ENCODE results near the gene NNT. TPM values are rescaled to one million over a fixed set of nuclear protein-coding genes. Genes with fewer than 3 reads are reported as not detected.

The NNT gene
- total and polyA plus RNA-seq, 9 of the 15 experiments (the other 6 are each of a cell fraction or from before 2014, with no cell fraction given), result 21.9 to 68.6 (median 42.2) TPM

GRCh38 chr5:43680286-43680685 lies 77.3 kb downstream of the NNT start:
- intact Hi-C loops (cut with micrococcal nuclease) (no loop called here), in situ Hi-C loops (cut with MboI) (no loop called here)
- H3K4me1 ChIP-seq (replicated peaks in 1 of 2; ENCODE audit: control insufficient read depth in 2 of 2, insufficient read depth in 2 of 2, low read length in 2 of 2), result no peaks in the 10 kb centered on the region
- H3K36me3 ChIP-seq (ENCODE audit: control insufficient read depth, insufficient read depth, low read length), result peaks cover 20% of the 10 kb centered on the region; the same call in 2 of the 3 replicates
- 67% methylated on average over 4 of the region's 4 CpGs for WGBS (ENCODE audit: insufficient coverage, low coverage, missing lambda C conversion rate)
- no peaks in the 10 kb centered on the region for H3K27me3 ChIP-seq (ENCODE audit: control insufficient read depth in 2 of 2, insufficient read depth in 2 of 2, low read length in 2 of 2)
- no peak overlapping the region for H3K4me2 ChIP-seq (ENCODE audit: insufficient read depth, low read length)
- POLR2A ChIA-PET, result interaction anchor here (0.7 kb wide), 1 partner anchor 20 kb away, joined by 3 read pairs; no protein-coding TSS in a partner anchor
- H2AFZ ChIP-seq (ENCODE audit: low read depth, low read length), result no peak overlapping the region
- H4K20me1 ChIP-seq (replicated peaks; ENCODE audit: control insufficient read depth, insufficient read depth, low read length), result no peaks in the 10 kb centered on the region
- H3K4me3 ChIP-seq, result no peak overlapping the region
- ATAC-seq, result no peak
- no peak for FAIRE-seq
- H3K79me2 ChIP-seq (ENCODE audit: control insufficient read depth, insufficient read depth, low read length), result no peaks in the 10 kb centered on the region
- no peaks in the 10 kb centered on the region for H3K9me3 ChIP-seq (replicated peaks; ENCODE audit: control insufficient read depth, insufficient read depth, low read depth, low read length)
- TF ChIP-seq ZNF197 (CRISPR knock-in tag; IDR thresholded peaks at IDR 0.05; ENCODE audit: low read depth), result no peak
- no peak for TF ChIP-seq ZBTB43 (CRISPR knock-in tag; IDR thresholded peaks at IDR 0.05)
- TF ChIP-seq ZNF146 (CRISPR knock-in tag; IDR thresholded peaks at IDR 0.05; ENCODE audit: unreplicated experiment), result no peak
- no peak for TF ChIP-seq CREB3L1 (IDR thresholded peaks at IDR 0.05; ENCODE audit: borderline replicate concordance, low read depth)
- no peak for TF ChIP-seq ZNF212 (CRISPR knock-in tag; IDR thresholded peaks at IDR 0.05)
- TF ChIP-seq PHF21A (IDR thresholded peaks at IDR 0.05; ENCODE audit: borderline replicate concordance, low read depth), result no peak
- no peak for TF ChIP-seq BRCA1 (IDR thresholded peaks at IDR 0.05)
- TF ChIP-seq BRCA1 (CRISPR knock-in tag; IDR thresholded peaks at IDR 0.05), result no peak
- TF ChIP-seq SMAD2 (IDR thresholded peaks at IDR 0.05; ENCODE audit: low read depth, low read length), result no peak
- no peak for TF ChIP-seq ZNF224 (CRISPR knock-in tag; IDR thresholded peaks at IDR 0.05)
- no peak for TF ChIP-seq E2F3 (CRISPR knock-in tag; IDR thresholded peaks at IDR 0.05)
- TF ChIP-seq NR0B1 (IDR thresholded peaks at IDR 0.05; ENCODE audit: partially characterized antibody), result no peak
- no peak for TF ChIP-seq RBM17 (IDR thresholded peaks at IDR 0.05; ENCODE audit: borderline replicate concordance, low read depth, low read length)
- DNase-seq (ENCODE audit: extremely low read depth in 1 of 4, low spot score in 3 of 4), result no peak
- no peaks in the 10 kb centered on the region for H3K9me1 ChIP-seq (ENCODE audit: control insufficient read depth, insufficient read depth, low read length)
- H3K27ac ChIP-seq (ENCODE audit: extremely low read depth, low read depth, low read length), result no peak overlapping the region
- CTCF ChIA-PET (ENCODE audit: low intra/inter-chr PET ratio), result no interaction called here
- H3K9ac ChIP-seq (ENCODE audit: insufficient read depth in 1 of 2, low read depth in 2 of 2, low read length in 2 of 2), result no peak overlapping the region
- BruUV-seq (replicated peaks), result no TSS peak

Data from K562 (cell line).